PFSK-1 (cell line): ENCODE results near the gene MSH5.
A peak's percentile ranks its signal among the peaks of the same experiment; 100 is the strongest.

Experiments
- FOXP2 ChIP-seq: optimal IDR thresholded peaks from 2 replicates; pipeline ENCODE3; 2011; ENCODE audit warnings: borderline replicate concordance, control low read depth, inconsistent platforms; ENCODE audit not compliant: insufficient read depth; ENCODE audit errors: extremely low read length, extremely low read depth
- POLR2AphosphoS5 ChIP-seq: IDR thresholded peaks from 2 replicates; pipeline ENCODE4 v1.6.1; 2012; ENCODE audit warnings: low read depth, mild to moderate bottlenecking, control low read depth, low read length, moderate library complexity
- SIN3A ChIP-seq: IDR thresholded peaks from 2 replicates; pipeline ENCODE4 v1.6.1; 2012; ENCODE audit warnings: mild to moderate bottlenecking, low read length, moderate library complexity, borderline replicate concordance; ENCODE audit not compliant: insufficient read depth
- TAF1 ChIP-seq: IDR thresholded peaks from 2 replicates; pipeline ENCODE4 v1.6.1; 2012; ENCODE audit warnings: low read length, control low read depth, borderline replicate concordance; ENCODE audit not compliant: insufficient read depth
- TF ChIP-seq, protein P1 (sequence below), 2 experiments: IDR thresholded peaks; 2 replicates each; pipeline versions ENCODE4 v1.6.1 to v1.8.0; 2011 to 2012; ENCODE audit warnings: low read depth in 2 of 2, low read length in 2 of 2, control low read depth in 1 of 2, inconsistent platforms in 1 of 2, mild to moderate bottlenecking in 1 of 2, moderate library complexity in 1 of 2; ENCODE audit not compliant: insufficient read depth in 1 of 2

The MSH5 gene

DNA sequence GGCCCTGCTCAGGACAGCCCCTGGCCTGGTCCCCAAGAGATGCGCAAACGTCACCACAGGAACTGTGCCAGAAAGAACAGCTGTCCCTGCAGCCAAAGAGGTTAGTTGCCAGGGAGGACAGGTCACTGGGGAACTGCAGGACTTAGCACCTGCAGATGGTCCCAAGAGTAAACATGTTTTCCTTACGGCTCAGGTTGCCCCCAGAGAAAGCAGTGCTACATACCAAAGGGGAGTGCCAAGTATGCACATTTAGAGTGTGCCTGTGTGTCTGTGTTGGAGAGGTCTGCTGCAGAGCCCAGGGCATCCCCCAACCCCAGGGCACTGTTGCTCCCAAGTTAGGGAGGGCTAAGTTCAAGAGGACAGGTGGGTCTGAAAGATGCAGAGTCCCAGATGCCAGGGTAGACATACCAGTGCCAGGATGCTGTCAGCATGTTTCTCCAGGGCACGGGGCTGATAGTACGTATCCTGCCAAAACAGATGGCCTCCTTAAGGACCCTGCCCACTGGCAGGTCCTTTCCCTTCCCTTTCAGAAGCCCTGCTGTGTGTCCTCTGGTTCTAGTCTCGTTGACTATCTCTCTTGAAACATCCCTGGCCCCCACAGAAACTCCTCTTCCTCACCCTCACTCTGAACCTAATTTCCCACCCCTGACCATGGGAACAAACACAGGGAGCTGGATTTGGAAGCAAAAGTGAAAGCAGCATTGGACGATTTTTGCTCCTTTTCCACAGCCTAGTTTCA lies 38.0 kb upstream of the MSH5 start:
- no peak for TF ChIP-seq POLR2AphosphoS5
- TF ChIP-seq FOXP2: no peak
- no peak for TF ChIP-seq TAF1
- TF ChIP-seq SIN3A: no peak
- TF ChIP-seq, protein P1, sequence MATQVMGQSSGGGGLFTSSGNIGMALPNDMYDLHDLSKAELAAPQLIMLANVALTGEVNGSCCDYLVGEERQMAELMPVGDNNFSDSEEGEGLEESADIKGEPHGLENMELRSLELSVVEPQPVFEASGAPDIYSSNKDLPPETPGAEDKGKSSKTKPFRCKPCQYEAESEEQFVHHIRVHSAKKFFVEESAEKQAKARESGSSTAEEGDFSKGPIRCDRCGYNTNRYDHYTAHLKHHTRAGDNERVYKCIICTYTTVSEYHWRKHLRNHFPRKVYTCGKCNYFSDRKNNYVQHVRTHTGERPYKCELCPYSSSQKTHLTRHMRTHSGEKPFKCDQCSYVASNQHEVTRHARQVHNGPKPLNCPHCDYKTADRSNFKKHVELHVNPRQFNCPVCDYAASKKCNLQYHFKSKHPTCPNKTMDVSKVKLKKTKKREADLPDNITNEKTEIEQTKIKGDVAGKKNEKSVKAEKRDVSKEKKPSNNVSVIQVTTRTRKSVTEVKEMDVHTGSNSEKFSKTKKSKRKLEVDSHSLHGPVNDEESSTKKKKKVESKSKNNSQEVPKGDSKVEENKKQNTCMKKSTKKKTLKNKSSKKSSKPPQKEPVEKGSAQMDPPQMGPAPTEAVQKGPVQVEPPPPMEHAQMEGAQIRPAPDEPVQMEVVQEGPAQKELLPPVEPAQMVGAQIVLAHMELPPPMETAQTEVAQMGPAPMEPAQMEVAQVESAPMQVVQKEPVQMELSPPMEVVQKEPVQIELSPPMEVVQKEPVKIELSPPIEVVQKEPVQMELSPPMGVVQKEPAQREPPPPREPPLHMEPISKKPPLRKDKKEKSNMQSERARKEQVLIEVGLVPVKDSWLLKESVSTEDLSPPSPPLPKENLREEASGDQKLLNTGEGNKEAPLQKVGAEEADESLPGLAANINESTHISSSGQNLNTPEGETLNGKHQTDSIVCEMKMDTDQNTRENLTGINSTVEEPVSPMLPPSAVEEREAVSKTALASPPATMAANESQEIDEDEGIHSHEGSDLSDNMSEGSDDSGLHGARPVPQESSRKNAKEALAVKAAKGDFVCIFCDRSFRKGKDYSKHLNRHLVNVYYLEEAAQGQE (IDR thresholded peaks at IDR 0.05; ENCODE audit: insufficient read depth in 1 of 2, low read depth in 2 of 2, low read length in 2 of 2): no peak

DNA sequence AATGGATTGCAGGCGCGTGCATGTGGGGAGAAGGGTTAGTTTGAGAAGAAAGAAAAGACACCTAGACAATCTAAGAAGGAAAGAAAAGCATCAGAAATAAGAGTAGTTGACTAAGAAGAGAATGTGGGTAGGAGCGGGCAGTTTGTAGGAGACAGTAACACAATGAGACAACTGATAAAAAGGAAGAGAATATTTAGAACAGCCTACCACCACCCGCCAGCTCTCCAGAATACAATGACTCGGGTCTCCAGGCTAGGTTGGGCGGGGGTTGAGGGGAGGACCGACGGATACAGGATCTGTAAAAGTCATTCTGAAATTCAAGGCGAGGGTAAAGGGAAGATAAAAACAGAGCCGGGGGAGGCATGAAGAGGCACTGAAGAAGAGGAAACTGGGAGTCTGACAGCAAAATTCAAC lies 37.4 kb upstream of the MSH5 start:
- TF ChIP-seq POLR2AphosphoS5 (no peak), FOXP2 (no peak), SIN3A (no peak), TAF1 (no peak)
- TF ChIP-seq, protein P1 (IDR thresholded peaks at IDR 0.05; ENCODE audit: insufficient read depth in 1 of 2, low read depth in 2 of 2, low read length in 2 of 2): no peak

DNA sequence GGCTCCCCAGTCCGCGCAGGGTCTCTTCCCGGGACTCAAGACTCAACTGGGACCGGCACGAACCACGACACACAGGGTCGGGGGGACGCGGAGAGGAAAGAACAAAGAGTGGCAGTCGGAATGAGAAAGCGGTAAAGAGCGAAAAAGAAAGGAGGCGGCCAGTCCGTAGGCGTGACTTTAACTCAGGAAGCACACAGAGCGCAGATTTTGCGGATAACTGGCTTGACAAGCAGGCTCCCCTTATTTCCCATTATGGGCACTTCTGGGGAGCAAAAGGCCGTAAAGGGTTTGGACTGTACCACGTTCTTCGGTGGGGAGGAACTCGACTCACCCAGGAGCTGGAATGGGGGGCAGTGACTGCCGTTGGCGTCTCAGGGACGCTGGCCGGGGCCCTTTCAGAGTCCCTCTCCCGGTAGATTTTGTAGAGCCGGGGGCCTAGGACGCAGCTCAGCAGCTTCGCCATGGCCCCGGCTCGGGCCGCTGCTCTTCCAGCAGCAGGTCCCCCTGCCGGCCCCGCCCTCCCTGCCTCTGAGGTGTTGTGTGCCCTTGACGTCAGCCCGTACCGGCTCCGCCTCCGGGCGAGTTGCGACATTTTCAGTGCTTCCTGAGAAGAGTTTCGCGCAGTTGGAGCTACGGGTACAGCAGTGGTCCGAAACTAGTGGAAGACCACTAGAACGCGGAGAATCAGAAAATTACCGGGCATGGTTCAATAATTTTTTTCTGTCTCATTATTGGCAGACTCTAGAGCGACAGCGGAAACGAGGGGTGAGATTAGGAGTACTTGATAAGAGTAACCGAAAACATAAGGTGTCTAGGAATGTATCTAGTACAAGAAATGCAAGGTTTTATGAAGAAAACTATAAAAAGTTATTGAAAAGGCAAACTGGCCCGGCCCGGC lies 36.7 kb upstream of the MSH5 start, which contains the start of gene ABHD16A:
Gene ABHD16A, minus strand, starts transcription at position 506 of the 898 bp plus-strand sequence. Its CDS starts 43 bp downstream, at position 463.
- peak; percentile 95 for TF ChIP-seq FOXP2
- TF ChIP-seq POLR2AphosphoS5: peak; percentile 88
- no peak for TF ChIP-seq TAF1
- TF ChIP-seq SIN3A: peak; percentile 52; the same call in 1 of the 2 replicates
- TF ChIP-seq, protein P1 (IDR thresholded peaks at IDR 0.05; ENCODE audit: insufficient read depth in 1 of 2, low read depth in 2 of 2, low read length in 2 of 2): no peak

DNA sequence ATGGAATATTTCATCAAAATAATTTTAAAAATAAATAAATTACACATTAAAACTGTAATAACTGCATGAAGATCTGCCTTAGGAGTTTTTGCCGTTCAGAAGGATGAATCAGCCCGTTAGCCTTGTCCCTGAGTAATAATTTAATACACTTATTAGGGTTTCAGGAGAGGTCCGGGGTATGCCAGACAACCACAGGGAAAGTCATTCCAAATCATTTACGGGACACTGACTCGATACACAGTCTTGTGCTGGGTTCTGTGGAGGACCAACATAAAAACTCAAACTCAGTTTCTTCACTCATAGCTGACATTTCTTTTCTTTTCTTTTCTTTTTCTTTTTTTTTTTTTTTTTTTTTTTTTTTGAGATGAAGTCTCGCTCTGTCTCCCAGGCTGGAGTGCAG lies 33.9 kb upstream of the MSH5 start:
- TF ChIP-seq, protein P1 (IDR thresholded peaks at IDR 0.05; ENCODE audit: insufficient read depth in 1 of 2, low read depth in 2 of 2, low read length in 2 of 2): no peak
- TF ChIP-seq POLR2AphosphoS5: no peak
- TF ChIP-seq SIN3A: no peak
- no peak for TF ChIP-seq TAF1
- TF ChIP-seq FOXP2: no peak
